Right ventricle myocardium superior (tissue), 1 donor: ENCODE measurements around the gene KLC4. TPM values are rescaled to one million over a fixed set of nuclear protein-coding genes. Genes with fewer than 3 reads are reported as not detected.
"Not testable (repeated sequence)": the region's sequence is repeated elsewhere in the genome, so short reads cannot be mapped to it uniquely, and the experiment has no call there.

Experiments used
- ATAC-seq: fragments of 200-7000 bp; cut with Tn5 transposase; one replicate; pipeline ENCODE4 v1.9.1; 2020; ENCODE audit warnings: mild to moderate bottlenecking; ENCODE audit not compliant: poor library complexity
- DNase-seq: peaks from one replicate; pipeline ENCODE4 v3.0.0-alpha.2; 2020
- intact Hi-C: fragments of 100-400 bp; cut with DNase I; formaldehyde crosslinking; loops from one replicate; pipeline ENCODE4 v1.11.2; 2022
- total RNA-seq: library from RNA; stranded (reverse); fragmentation: NEBNext Ultra II Directional; extraction: Animal tissue kit (Norgen Biotek cat#: 25700); gene quantifications from one replicate; pipeline ENCODE4 v1.2.1, GENCODE V29; 2021
- donor health status: DM: no; HTN: yes; CAD: no; lungs with severe emphysema.

The KLC4 gene
- total RNA-seq, 1 donor from 2014 or later: 30.6 TPM

DNA sequence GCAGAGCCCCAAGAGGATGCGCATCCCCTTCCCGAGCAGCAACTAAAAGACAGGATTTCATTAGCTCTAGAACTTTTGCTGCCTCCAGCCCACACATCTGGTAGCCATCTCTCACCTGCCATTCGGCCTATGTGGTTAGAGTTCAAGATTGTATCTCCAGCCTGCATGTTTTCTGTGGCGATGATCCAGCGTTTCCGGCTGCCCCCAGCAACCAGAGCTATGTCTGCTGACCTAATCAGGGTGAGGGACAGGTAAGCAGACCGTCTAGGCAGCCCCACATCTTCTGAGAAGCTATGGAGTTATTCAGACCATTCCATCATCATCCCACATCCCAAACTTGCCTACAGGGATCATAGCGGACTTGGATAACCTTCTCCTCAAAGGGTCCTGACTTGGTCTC, 3.5 kb upstream of the KLC4 start:
- ATAC-seq (no peak), DNase-seq (no peak)
- intact Hi-C loops: loop anchor here (5.0 kb wide), 1 partner anchor 34 kb away; the partner anchor contains the start of gene RRP36

DNA sequence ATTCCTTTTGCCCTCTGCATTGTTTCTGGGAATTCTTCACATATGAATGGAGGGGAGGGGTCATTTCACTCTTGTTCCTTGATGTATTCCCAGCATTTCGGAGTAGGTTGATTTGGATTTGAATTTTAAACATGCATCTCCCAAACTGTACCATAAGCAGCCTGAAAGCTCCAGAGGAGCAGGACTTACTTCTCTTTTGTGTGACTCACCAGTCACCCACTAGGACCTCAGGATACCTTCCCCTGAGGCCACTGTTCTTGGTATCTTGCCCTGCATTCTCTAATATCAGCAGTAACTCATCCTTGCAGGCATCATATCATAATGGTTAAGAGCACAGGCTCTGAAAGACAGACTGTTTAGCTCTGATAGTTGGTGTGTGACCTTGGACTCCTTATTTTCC, 900 bp upstream of the KLC4 start:
- no peak for ATAC-seq
- no peak for DNase-seq
- intact Hi-C loops: loop anchor here (5.0 kb wide), 1 partner anchor 36 kb away; the partner anchor contains the start of gene RRP36

DNA sequence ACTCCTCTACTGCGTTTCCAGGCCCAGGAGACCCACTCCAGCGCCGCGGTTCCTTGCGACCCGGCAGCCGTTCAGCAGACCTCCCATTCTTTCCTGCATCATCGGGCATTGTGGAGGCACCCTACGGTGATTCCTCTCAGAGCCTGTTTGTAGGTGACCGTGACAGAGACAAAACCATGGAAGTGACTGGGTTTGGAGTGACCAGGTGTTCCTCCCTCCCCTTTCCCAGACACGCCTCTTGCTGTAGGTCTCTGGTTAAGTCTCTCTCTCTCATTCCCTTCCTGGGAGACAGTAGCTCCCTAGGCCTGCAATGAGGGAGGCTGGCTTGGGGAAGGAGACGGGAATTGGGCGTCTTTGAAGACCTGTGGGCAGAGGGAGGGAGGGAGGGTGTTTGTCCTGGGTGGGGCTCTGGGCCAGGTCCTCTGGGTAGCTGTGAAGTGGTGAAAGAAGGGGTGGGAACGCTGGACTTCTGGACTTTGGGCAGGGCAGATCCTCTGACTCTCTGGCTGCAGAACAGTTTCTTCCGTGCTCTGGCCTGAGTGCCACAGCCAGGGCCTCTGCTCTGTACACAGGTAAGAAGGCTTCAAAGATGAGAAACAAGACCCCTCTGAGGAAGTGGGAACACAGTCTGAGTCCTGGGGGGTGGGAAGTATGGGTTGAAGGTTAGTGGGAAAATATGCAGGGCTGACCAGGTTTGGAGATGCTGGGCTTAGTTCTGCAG, 763 bp downstream of the KLC4 start:
- ATAC-seq (peak; percentile 23), DNase-seq (no peak)
- intact Hi-C loops: no loop called here

DNA sequence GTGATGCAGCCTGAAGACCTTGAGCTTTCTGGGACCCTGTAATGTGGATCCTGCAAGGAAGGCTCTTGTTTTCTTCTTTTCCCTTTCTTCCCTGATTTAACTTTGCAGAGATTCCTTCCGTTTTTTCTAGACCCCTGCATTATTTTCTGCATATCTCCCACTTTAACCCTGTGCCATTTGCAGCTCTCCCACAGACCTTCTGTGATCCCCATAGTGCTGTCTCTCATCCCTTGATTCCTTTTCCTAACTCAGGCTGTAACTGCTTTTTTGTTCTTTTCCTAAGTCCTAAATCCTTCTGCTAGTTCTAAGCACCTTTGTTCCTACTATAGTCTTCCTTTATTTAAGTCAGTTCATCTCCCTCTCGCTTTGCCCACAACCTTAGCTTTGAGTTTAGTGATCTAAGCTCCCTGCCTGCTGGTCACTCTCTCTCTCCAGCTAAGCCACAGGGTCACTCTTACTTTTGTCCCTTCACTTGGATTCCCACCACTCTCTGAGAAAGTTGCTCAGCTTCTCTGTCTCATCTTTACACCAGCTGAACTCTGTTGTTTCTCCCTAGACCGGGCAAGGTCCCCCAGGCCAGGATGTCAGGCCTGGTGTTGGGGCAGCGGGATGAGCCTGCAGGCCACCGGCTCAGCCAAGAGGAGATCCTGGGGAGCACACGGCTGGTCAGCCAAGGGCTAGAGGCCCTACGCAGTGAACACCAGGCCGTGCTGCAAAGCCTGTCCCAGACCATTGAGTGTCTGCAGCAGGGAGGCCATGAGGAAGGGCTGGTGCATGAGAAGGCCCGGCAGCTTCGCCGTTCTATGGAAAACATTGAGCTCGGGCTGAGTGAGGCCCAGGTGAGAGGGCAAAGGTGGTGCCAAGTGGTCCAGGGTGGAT, 1.6 kb downstream of the KLC4 start:
- DNase-seq: no peak
- intact Hi-C loops: no loop called here
- ATAC-seq: no peak

DNA sequence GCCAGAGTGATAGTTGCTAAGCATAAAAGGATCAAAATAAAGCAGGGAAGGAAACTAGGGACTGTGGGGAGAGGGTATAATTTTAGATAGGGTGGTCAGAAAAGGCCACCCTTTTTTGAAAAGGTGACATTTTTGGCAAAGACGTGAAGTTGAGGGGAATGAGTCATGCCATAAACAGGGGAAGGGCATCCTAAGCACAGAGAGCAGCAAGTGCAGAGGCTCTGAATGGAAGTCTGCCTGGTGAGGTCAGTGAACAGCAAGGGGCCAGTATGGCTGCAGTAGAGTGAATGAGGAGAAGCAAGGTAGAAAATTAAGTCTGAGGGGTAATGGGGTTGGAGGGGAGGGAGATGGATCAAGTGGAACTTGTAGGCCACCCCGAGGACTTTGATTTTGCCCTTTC, 2.4 kb downstream of the KLC4 start:
- no peak for ATAC-seq
- intact Hi-C loops: no loop called here

DNA sequence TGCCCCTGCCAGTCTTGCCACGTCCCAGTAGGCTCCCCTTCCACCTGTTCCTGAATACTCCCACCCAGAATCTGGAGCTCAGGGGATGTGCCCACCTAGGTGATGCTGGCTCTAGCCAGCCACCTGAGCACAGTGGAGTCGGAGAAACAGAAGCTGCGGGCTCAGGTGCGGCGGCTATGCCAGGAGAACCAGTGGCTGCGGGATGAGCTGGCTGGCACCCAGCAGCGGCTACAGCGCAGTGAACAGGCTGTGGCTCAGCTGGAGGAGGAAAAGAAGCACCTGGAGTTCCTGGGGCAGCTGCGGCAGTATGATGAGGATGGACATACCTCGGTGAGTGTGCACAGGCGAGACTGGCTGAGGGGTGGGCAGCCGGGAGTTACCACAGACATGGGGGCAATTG, 3.4 kb downstream of the KLC4 start:
- ATAC-seq (no peak), DNase-seq (no peak)
- intact Hi-C loops: no loop called here

More for the DNA sequence above, 2.4 kb downstream of the KLC4 start:
- DNase-seq: no peak

DNA sequence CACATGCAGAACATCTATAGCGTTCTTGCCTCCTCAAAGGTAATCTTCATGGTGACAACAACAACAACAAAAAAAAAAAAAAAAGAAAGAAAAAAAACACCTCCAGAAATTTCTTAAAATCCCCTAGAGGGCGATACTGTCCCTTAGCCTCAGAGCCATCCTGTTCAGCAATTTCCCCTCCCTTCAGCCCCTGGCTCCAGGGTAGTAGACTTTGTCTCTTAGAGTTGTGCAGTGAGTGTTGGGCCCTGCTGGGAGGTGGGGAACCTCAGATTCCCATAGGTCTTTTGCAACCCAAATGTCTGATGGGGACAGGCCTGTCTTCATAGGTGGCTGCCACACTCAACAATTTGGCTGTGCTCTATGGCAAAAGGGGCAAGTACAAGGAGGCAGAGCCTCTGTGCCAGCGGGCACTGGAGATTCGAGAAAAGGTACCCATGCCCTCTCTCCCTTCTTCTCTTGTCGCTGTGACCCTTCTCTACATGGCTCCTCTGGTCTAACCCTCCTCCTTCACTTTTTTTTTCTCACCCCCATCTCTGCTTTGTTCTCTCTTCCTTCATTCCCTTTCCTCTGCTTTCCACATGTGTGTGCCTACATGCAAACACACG, 10.7 kb downstream of the KLC4 start:
- DNase-seq (no peak), ATAC-seq (no peak)
- intact Hi-C loops: no loop called here

DNA sequence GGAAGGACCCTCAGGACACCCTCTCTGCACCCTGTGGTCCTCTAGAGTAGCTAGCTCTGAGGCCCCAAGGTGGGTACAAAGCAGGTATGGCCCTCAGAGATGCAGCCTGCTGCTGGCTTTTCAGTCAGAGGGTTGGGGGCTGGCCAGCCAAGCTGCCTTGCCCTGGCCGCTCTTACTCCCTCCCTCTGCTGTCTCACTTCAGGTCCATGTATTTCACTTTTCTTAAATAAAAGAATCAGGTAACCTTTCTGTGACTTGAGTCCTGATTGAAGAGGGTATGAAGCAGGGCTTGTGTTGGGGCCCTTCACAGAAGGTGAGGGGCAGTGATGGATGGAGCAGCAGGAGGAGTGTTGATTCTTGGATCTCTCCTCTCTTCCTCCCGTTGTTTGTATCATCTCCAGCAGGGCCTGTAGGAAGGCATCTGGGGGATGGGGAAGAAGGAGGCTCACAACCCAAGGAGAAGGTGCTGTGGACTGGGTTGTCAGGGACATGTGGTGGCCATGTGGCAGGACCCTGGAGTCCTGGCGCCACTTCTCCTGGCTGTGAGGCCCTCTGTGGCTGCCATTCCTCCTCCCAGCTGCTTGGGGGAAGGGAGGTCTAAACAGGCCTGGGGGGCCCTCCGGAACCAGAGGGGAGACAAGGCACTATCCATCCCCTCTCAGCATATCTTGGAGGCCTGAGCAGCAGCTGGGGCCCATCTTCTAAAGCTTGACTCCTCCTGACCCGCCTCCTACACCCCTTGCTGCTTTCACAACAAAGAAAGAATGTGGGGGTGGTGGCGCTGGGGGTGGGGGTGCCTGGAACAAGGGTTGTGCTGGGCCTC, 15.6 kb downstream of the KLC4 start:
- ATAC-seq (no peak), DNase-seq (no peak)
- intact Hi-C loops: no loop called here

DNA sequence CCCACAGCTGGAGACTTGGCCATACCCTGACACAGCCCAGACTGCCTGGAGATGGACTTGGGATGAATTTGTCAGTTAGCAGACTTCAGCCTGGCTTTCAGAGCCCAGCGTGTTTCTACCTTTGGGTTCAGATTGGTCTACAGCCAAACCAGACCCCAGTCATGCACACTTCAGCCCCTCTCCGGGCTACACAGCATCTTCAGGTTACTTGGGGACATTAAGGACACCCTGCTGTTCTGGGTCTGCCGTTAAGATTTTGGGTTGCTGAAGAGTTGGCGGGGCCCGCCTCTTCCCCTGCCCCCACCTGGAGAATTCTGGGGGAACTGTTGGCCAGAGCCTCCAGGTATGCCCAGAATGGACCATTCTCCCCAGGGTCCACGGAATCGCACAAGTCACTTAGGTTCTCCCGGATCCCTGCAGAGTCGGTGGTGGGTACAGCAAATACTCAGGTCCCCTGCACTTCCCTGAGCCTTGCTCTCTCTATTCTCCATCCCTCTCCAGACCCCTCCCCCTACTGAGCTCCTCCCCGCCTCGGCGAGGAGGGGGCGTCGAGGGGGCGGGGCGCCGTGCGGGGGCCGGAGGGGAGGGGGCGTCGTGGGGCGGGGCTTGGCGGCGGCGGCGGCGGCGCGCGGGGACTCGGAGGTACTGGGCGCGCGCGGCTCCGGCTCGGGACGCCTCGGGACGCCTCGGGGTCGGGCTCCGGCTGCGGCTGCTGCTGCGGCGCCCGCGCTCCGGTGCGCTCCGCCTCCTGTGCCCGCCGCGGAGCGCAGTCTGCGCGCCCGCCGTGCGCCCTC, 16.4 kb downstream of the KLC4 start, which contains the start of gene PTK7:
Gene PTK7, plus strand, starts transcription at position 645 of the 794 bp plus-strand sequence. CDS start 175 bp downstream, outside the sequence.
- intact Hi-C loops: no loop called here
- no peak for DNase-seq

DNA sequence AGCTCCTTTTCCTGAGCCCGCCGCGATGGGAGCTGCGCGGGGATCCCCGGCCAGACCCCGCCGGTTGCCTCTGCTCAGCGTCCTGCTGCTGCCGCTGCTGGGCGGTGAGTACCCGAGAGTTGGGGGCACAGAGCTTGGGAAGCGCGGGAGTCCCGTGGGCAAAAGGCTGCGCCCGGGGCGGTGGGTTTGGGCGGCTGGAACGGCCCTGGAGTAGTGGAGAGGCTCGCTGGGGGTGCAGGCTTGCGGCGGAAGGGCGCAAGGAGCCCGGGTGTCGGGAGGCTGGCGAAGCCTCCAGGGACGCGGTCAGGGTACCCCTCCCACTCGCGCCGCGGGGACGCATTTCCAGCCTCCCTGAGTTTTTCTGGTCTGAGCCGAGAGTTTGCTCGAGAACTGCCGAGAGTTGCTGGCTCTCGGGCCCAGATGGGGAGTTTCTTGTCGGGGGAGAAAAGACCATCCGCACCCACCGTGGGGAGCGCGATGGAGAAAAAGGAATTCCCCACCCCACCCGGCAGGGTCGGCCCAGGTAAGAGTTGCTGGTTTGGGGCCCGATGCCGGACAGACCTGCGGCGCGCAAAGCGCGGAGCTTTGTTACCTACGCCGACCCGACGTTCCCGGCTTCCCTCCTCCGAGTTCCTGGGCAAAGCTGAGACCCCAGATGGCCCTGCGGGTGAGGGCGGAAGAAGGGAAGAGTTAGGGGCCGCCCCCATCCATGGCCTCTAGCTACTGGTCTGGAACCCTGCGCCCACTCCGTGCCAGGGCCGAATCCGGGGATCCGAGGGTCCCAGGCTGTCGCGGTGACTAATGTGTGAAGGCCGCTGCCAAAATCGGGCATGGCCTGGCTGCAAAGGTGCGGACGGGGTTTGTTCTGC, 17.3 kb downstream of the KLC4 start:
- ATAC-seq (peak; percentile 19), DNase-seq (no peak)
- intact Hi-C loops: no loop called here

More for the DNA sequence above, 16.4 kb downstream of the KLC4 start, which contains the start of gene PTK7:
- peak; percentile 59 for ATAC-seq

DNA sequence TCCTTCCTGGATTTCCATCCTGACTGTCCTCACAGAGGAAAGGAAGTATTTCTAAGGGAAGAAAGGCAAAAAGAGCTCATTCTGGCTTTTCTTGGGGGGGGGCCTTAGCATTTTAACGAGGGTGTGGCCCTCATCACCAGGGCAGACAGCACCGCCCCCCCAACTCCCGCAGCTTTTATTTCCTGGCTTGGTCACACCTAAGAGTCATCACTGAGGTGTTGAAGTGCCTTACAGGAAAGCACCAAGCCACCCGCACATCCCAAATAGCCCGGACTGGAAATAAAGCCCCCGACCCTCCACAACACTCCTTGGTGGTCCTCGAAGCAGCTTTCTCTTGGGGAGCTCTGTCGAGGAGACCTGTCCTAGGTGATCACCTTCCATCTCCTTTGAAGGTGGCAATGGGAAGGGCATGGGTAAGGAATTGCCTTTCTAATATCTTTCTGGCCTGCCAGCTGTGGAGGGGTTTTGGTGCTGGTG, 17.9 kb downstream of the KLC4 start:
- ATAC-seq: no peak
- intact Hi-C loops: no loop called here

DNA sequence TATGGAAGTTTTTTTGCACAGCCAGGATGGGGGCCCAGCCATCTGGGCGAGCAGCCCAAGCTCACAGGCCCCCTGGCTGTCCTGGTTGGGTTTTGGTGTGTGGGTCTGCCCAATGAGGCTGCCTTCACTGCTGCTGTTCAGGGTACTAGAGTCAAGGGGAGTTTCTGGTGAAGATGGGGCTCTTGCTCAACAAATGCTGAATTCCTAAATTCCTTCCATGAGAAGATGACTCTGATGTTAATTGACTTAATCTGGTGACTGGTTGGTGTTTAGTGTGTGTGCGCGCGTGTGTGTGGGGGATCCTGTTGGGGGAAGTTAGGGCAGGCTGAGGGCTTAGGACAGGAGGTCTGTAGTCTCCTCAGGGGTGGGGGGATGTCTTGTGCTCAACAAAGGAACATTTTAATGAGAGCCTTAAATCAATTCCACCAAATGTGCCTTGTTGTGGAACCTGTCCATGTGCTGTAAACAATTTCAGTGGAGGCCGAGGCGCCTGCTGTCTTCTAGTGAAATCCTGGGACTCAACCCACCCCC, 18.6 kb downstream of the KLC4 start:
- DNase-seq (no peak), ATAC-seq (no peak)
- intact Hi-C loops: no loop called here

More for the DNA sequence above, 17.9 kb downstream of the KLC4 start:
- no peak for DNase-seq

DNA sequence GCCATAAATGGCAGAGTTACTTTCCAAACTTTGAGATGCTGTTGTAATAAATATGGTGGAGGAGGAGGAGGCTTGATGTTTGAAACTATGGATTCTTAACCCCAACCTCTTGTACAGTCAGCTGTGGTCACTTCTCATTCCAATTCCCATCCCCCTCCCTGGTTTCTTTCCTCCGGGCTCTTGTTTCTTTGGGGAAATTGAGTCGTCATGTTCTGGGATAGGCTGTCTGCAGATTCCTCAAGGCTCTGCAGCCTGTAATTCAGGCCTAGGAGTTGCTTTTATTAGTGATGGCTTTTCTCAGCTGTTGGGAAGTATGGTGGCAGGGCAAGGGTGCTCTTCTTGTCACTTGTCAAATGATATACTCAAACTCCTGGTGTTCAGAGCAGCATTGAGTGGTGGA, 19.3 kb downstream of the KLC4 start:
- ATAC-seq: no peak
- no peak for DNase-seq
- intact Hi-C loops: no loop called here

DNA sequence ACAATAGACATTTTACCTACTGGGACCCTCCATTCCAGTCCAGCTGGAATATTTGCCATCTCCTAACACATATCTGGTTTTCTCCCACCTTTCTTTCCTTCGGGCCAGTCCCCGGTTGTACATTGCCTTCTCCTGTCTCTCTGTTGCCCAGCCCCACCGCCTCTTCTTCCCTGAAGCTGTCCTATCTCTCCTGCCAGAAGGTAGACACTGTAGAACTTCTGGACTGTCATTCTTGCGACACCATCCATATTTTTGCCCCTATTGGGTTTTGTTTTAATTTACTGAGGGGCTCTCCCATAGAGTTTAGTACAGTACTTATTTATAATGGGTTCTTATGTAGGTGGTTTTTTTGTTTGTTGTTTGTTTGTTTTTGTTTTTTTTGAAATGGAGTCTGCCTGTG, 21.6 kb downstream of the KLC4 start:
- DNase-seq (no peak), ATAC-seq (no peak)
- intact Hi-C loops: no loop called here

DNA sequence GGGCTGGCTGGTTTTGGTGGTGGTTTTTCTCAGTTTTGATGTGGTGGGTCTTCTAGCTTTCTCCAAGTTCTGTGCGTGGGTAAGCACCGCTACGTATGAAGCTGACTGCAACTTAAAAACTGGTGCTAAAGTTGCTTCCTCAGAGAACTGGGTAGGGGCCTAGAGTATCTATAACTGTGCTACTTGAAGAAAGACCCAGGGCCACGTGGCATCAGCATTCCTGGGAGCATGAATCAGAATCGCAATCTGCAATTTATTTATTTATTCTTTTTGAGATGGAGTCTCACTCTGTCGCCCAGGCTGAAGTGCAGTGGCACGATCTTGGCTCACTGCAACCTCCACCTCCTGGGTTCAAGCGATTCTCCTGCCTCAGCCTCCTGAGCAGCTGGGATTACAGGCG, 22.5 kb downstream of the KLC4 start:
- DNase-seq, ATAC-seq, intact Hi-C loops: not testable (repeated sequence)

DNA sequence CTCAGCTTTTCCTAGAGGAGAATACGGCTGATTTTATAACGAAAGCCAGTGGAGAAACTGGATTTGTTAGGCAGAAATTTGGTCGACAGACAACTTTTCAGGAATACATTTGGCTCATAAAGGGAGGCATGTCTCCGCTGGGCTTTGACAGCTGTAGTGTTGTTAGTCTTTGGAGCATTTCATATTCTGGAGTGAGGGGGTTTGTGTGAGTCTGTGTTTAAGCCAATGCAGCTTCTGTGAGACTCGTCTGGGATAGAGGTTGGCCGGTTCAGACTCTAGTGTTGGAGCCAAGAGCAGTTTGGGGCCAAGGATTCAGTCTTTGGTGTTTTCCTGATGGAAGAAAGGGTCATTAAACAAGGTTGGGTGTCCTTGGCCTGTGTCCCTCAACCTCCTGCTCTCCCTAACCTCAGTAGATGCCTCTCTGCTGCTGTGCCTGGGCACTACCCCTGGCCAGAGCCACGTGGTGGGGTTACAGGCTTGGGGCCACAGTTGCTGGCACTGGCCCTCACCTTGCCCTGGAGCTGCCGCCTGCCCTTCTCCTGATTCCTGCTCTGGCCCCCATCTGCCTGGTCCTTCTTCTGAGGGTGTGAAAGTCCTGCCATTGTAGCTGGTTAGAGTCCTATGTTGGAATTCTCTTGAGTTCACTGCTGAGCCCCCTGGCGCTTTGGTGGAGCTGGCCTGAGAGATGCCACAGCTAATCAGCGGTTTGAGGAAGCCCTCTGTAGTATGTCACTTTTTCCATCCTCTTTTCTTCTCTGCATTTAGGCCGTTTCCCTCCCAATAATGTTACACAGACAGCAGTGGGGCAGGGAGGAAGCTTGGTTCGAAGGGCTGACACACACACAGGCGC, 23.6 kb downstream of the KLC4 start:
- DNase-seq: no peak
- ATAC-seq: no peak
- intact Hi-C loops: no loop called here
